Left ventricle myocardium superior (tissue), 1 donor: ENCODE data around the gene PRICKLE3. TPM values are rescaled to one million over a fixed set of nuclear protein-coding genes. Genes with fewer than 3 reads are reported as not detected.
"Not testable (repeated sequence)": the region's sequence is repeated elsewhere in the genome, so short reads cannot be mapped to it uniquely, and the experiment has no call there.

Source experiments
- ATAC-seq: fragments of 200-7000 bp; cut with Tn5 transposase; one replicate; pipeline ENCODE4 v1.9.1; 2020; ENCODE audit warnings: mild to moderate bottlenecking, moderate library complexity
- DNase-seq: peaks from one replicate; pipeline ENCODE4 v3.0.0-alpha.2; 2020
- intact Hi-C: fragments of 100-400 bp; cut with micrococcal nuclease; formaldehyde crosslinking; loops from one replicate; pipeline ENCODE4 v1.11.0; 2022
- total RNA-seq: library from RNA; stranded (reverse); fragmentation: NEBNext Ultra II Directional; extraction: Animal tissue kit (Norgen Biotek cat#: 25700); gene quantifications from one replicate; pipeline ENCODE4 v1.2.1, GENCODE V29; 2021
- donor health status: DM: no; HTN: yes; CAD: no; lungs with severe emphysema.

Gene PRICKLE3
- total RNA-seq, 1 donor from 2014 or later: 12.7 TPM

DNA sequence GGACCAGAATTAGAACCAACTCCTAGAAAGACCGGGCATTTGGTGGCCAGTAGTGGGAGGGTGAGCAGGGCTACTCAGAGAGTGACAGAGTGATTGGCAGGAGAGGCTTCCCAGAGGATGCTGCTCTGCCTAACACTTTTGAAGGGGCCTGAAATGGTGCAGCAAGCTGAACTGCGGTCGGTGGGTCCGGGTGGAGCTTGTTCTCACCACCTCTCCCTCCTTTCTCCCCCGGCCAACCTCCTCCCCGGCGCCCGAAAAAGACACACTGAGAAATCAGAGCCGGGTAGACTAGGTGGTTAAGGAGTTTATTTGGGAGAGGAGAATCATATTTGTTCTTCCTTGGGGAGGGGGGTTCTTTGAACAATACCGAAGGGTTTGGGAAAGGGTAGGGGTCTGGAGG, 1.4 kb upstream of the PRICKLE3 start:
- intact Hi-C loops: no loop called here

DNA sequence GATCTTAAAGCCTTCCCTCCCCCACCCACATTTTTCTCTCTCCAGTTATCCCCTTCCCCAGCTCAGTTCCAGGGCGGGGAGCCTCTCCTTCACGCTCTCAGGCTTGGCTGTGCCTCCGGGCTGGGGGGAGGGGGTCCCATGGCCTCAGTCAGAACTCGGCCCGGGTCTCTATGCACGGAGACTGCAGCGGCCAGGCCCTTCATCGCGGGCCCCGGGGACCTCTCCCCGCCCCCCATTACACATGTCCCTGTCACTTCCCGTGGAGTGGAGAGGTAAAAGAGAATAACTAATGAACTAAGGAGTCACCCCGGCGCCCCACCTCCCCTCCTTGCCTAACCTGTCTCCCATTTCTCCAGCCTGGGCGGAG, 838 bp upstream of the PRICKLE3 start:
- intact Hi-C loops: no loop called here
- no peak for ATAC-seq
- DNase-seq: no peak

More for the DNA sequence above, 1.4 kb upstream of the PRICKLE3 start:
- ATAC-seq (no peak), DNase-seq (no peak)

DNA sequence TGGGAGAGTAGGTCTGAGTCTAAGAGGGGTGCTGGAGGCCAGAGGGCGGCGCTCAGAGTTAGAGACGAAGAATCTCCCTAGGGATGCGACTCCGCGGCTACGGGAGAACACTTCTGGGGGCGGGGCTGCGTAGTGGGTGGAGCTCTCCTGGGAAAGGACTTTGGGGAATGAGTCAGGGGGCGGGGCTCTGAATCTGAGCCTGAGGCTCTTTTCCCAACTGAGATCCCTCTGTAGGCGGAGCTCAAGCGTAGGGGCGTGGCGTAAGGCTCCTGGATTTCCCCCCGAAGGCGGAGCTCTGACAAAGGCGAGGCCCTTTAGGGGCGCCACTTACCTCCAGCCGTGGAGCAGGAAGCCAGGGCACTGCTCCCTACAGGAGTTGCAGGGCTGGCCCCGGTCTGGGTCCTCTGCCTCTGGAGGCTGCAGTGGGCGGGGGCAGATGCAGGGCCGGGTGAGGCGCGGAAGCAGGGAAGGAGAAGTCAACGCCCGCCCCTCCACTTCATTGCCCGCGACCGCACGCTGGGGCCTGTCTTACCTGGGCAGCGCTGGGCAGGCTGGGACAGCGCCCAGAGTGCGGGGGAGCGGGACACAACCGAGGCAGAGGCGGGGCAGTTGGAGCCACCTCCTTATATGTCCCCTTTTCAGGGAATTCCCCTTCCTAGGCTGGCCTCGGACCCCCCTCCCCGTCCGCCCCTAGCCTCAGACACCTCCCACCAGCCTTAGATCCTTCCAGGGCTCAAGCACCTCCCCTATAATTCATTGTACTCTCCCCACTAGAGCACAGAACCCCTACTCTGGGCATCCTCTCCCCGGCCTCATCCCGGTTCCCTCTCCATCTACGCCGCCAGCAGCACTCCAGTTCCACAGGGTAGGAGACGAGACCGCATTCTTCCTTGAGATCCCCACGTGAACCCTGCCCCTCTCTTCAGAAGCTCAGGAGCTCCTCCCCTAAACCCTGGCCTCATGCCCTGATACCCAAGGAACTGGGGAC, 1.6 kb downstream of the PRICKLE3 start:
- DNase-seq: peak; percentile 92
- intact Hi-C loops: no loop called here
- peak; percentile 86 for ATAC-seq

DNA sequence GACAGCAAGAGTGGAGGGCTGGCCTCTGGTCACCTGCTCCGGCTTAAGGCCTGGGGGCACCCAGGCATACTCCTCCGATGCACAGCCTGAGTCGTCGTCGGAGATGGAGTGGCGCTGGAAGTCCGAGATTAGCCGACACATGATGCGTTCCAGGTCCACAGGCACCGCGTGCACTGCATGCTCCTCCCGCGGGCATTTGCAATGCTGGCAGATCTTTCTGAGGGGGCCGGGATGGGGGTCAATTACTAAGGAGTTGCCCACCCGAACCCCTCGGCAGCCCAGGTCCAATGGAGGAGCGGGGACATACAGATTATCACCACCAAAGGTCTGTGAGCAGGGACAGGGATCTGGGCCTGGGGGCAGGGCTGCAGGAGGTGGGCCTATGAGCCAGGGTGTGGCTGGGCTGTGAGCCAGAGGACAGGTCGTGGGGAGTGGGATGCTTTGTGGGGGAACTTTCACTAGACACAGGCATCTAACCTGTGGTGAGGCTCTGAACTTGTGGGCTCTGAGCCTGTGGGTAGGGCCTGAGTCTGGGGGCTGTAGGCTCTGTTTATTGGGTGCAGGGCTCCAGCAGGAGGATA, 2.4 kb downstream of the PRICKLE3 start:
- DNase-seq: no peak
- intact Hi-C loops: no loop called here
- no peak for ATAC-seq

DNA sequence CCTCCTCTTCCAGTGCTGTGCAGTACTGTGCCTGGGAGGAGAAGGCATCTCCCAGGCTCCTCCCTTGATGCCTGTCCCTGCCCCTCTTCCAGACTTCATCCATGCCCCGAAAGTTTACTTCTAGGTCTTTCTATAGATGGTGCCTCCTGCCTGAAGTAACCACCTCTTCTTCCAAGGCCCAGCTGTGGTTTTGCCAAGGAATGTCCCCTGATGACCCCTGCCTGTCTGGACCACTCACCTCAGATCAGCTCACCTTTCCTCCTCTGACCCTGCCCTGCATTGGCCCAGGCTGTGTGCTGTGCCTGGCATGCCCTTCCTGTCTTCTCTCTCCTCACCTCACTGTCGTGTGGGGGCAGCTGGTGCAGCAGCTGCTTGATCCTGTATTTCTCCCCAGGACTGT, 6.8 kb downstream of the PRICKLE3 start:
- no peak for DNase-seq
- ATAC-seq: no peak
- intact Hi-C loops: no loop called here

DNA sequence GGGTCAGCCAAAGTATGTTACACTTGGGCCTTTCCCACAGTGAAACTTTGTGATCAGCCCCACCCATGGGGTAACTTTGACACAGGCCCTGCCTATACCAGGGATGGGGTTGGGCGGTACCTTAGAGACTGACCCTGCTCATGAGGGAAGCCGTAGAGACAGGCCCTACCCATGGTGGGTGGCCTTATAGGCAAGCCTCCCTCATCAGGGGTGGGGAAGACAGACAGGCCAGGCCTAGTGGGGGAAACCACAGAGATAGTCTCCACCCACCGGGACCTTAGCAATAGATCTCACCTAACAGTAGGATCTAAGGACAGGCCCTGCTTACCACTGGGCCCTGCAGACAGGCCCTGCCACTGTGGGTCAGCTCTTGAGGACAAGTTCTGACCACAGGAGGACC, 7.6 kb downstream of the PRICKLE3 start:
- DNase-seq (no peak), ATAC-seq (no peak)
- intact Hi-C loops: no loop called here

DNA sequence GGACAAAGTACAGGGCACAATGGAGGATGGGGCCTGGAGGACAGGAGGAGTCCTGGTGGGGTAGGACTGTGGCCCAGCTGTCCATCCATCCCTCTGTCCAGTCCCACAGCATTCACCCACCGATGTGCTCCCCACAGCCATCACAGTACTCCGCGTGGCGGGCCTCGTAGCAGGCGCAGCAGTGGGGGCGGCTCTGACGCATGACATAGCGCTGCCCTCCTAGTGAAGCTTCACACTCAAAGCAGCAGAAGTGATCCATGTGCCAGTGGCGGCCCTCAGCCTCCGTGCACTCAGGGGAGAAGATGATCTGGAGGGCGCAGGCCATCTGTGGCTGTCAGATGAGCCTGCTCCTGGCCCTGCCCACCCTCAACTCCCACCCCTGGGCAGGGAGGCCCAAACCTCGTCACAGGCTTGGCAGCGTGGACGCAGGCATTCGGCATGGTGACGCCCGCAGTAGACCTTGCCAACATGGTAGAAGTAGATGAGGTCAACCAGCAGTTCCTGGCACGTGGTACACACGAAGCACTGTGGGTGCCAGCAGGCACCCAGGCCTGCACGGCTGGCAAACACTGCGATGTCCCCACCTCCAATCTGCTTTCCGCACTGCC, 8.2 kb downstream of the PRICKLE3 start:
- ATAC-seq (peak; percentile 10), DNase-seq (no peak)
- intact Hi-C loops: no loop called here

DNA sequence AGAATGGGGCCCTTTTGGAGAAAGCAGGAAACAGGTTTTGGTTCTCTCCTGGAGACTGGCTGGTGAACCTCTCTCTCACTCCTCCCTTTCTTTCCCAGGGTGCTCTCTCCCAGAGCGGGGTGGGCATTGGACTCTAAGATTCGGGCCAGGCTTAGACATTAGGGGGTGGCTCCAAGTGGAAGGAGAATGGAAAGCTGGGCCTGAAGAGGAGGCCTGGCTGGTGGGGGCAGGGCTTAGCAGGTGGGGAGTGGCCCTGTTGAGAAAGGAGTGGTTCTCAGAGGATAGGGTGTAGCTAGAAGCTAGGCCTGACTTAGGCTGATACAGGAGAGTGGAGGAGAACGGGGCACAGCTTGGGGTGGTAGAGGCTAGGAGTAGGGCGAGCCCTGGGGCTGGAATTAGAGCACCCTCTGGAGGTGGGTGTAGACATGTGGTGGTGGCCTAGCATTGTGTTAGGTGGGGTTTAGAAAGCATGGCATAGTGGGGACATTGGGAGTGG, 8.8 kb downstream of the PRICKLE3 start:
- intact Hi-C loops: no loop called here
- ATAC-seq (peak; percentile 43), DNase-seq (no peak)

DNA sequence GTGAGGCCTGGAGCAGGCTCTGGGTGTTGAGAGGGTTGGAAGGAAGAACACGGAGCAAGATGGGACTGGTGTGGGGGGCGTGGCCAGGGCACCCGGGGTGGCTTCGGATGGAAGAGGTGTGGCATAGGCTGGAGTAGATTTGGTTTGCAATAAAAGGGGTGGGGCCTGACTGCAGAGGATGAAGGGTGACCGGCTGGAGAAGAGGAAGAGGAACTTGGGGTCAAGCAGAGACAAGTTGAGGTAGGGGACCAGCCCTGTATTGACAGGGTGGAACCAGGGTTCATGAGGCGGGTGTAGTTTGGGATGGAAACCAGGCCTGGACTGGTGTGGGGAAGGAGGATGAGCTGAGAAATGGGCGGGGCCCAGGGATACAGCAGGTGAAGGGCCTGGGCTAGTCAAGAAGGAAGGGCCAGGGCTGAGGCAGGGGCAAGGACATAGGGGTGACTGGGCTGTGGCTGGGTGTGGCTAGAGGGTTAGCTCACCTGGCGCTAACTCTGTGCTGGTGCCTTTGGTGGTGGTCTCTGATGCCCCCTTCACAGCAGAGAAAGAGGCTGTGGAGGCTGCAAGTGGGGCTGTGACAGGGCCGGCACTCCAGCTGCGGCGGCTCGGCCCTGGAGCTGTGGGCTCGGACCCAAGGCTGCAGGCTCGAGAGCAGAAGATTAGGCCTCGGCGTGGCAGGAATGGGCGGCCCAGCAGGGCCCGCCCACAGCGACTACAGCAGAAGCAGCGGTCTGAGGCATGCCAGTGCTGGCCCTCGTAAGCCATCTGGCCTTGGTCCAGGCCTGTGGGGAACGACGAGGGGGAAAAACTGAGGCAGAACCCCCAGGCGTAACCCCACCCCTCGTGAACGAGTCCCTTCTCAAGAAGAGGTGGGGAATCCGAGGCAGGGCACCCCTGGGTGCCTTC, 9.5 kb downstream of the PRICKLE3 start:
- intact Hi-C loops: no loop called here
- DNase-seq (no peak), ATAC-seq (peak; percentile 9)

DNA sequence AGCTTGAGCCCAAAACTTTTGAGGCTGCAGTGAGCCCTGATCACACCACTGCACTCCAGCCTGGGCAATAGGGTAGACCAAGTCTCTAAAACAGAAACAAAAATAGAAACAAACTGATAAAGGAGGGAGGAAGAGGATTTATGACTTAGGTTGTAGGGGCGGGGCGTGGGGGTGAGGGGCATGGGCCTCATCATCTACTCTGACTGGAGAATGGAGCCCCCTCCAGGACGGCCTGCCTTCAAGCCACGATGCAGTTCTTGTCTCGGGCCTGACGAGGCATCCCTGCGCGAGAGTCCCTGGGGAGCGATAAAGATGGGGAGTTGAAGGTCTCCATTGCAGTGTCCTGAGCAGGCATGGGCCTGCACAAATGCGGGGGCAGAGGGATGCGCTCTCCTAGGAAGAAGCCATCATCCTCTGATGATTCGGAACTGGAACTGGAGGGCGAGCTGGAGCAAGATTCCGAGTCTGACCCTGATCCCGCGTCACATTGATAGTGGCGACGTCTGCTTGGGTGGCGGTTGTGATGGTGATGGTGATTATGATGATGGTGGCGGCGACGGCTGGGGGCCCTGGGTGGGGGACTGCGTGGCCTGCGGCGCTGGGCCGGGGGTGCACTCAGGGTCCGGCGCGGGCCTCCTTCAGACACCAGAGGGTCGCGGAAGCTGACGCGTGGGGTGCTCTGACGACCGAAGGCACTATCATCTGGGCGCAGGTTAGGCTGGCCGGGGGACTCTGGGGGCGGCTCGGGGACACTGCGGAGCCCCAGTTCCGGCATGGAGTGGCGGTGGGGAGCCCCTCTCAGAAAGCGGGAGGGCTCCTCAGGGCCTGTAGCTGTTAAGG, 10.5 kb downstream of the PRICKLE3 start:
- DNase-seq: no peak
- intact Hi-C loops: no loop called here
- no peak for ATAC-seq

DNA sequence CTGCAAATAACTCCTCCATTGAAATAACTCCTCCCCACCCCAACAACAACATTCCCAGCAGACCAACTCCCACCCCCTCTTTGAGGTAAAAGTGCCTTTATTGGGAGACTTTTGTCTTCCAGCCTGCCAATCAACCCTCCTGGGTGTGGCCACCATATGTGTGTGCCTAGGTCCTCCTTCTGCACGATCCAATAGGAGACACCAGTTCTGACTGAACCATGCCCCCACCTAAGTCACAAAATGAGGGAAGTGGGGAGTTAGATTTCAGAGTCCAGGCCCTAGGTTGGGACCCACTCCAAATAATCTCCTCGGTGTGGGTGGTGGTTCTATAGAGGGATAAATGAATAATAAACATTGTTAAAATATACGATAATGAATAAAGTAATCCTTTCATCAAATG, 11.4 kb downstream of the PRICKLE3 start:
- ATAC-seq: no peak
- no peak for DNase-seq
- intact Hi-C loops: no loop called here

DNA sequence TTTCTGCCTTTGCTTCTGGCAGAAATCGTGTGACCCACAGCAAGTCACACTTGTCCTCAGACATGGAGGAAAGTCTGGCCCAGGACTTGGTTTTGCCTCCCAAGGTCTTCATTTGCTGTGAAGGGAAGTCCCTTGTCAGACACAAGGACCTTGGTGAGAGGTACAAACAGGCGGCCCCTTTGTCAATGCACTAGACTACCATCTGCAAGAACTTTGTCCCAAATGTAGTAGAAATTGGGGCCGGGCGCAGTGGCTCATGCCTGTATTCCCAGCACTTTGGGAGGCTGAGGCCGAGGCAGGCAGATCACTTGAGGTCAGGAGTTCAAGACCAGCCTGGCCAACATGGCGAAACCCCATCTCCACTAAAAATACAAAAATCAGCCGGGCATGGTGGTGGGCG, 12.6 kb downstream of the PRICKLE3 start:
- DNase-seq, intact Hi-C loops, ATAC-seq: not testable (repeated sequence)

DNA sequence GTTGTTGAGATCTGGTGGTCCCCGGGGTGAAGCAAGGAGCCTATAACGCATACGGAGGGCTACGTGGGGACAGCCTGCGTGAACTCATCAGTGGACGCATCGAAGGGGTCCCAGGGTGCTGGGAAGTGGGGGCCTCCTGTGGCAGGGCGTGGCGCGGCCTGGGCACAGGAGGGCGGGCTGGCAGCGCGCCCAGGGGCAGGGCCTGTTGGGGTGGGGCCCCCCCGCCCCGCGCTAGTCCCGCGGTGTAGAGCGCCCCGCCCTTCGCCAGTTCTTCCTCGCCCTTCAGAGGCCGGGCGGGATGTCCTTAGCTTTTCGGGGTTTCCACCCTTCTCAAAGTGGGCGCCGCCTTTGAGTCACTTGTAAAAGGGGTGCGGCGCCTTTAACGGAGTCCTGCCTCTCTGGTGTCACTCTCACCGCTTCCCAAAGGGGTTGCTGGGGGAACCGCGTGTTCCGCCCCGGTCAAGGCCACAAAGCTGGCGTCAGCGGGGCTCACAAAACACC, 13.8 kb downstream of the PRICKLE3 start:
- ATAC-seq: peak; percentile 79
- peak; percentile 84 for DNase-seq
- intact Hi-C loops: no loop called here

DNA sequence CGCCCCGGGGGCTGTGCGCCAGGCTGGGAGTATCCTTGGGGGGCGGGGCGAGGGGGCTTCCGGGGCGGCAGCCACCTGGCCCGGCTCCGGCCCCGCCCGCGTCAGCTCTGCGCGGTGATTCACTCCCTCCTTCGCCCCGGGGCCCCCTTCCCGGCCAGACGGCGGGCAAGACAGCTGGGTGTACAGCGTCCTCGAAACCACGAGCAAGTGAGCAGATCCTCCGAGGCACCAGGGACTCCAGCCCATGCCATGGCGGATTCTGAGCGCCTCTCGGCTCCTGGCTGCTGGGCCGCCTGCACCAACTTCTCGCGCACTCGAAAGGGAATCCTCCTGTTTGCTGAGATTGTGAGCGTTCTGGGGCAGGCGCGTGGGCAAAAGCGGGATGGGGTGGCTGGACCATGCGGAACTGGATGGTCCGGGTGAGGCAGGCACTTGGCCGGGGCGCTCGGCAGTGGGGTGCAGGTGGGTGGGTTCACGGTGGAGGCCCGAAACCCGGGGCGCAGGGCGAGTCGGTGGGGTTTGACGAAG, 14.4 kb downstream of the PRICKLE3 start, which contains the start of gene PLP2:
Gene PLP2 (plus strand): TSS at position 147 of the 528 bp plus-strand sequence. CDS start 103 bp downstream, at position 250.
- intact Hi-C loops: no loop called here
- peak; percentile 65 for DNase-seq

DNA sequence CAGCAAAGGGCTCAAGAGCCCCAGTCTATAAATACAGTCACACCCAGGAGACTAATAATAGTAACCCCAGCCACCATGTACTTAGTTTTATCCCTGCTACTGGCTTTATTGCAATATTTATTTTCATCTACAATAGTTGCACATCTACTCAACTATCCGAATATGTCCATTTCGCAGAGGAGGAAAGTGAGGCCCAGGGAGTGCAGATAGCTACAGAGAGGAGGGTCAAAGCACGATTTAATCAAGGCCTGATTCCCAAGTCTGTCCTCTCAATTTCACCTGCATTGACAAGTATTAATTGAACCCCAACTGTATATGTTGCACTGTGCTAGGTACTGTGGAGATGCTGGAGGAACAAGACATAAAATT, 18.4 kb downstream of the PRICKLE3 start:
- DNase-seq (no peak), ATAC-seq (no peak)
- intact Hi-C loops: no loop called here

More for the DNA sequence above, 14.4 kb downstream of the PRICKLE3 start, which contains the start of gene PLP2:
- ATAC-seq: peak; percentile 41

DNA sequence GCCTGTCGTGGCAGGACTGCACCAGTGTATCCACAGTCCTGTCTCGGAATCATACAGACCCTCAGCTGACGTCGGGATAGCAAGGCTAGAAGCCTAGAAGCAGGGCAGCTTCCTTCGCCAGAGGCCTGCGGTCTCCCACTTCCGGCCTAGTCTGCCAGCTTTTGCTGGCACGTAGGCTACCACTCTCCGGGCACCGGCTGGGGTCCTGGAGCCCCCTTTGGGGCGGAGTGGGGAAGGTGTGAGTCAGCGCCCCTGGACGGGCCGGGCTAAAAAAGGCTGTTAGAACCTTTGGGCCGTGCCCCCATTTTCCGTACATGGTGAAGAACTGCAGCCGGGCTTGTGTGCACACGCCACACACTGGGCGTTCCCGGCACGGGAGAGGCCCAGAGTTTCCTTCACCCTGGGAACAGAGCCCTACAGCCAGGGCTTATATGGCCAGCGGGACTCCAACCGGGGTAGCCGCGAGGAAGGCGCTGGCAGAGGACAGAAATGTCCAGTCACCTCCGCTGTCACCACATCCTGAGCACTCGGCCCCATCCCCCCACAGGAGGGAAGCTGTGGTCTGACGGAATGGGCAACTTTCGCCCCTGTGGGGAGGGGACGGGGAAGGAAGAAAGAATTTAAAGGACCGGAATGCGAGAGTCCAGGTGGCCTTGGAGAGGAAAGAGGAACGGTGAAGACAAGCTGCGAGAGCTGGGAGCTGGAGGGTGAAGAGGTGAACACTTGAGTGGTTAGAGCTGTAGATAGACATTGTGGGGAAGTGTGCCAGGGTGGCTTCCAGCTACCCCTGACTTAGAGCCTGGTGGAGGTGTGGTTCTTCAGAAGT, 19.0 kb downstream of the PRICKLE3 start:
- intact Hi-C loops: no loop called here
- DNase-seq (peak; percentile 86), ATAC-seq (peak; percentile 74)
